Coronary artery (tissue), 2 donors: ENCODE data around the gene C5orf22.
A peak's percentile ranks its signal among the peaks of the same experiment; 100 is the strongest.

Source experiments
- DNase-seq: peaks from one replicate; pipeline ENCODE4 v3.0.0-alpha.2; 2017; ENCODE audit warnings: low spot score
- H3K27ac ChIP-seq, 2 donors: fragments of 200-600 bp; sonication (generic); one replicate each; pipeline ENCODE4 v1.5.1; 2016 to 2019
- H3K4me3 ChIP-seq: fragments of 200-600 bp; sonication (generic); 2 replicates; pipeline ENCODE4 v1.5.1; 2016; ENCODE audit warnings: mild to moderate bottlenecking, moderate library complexity
- CTCF ChIP-seq: fragments of 200-600 bp; sonication (generic); IDR thresholded peaks from one replicate; pipeline ENCODE4 v1.5.1; 2019; ENCODE audit warnings: antibody characterized with exemption

Gene C5orf22

DNA sequence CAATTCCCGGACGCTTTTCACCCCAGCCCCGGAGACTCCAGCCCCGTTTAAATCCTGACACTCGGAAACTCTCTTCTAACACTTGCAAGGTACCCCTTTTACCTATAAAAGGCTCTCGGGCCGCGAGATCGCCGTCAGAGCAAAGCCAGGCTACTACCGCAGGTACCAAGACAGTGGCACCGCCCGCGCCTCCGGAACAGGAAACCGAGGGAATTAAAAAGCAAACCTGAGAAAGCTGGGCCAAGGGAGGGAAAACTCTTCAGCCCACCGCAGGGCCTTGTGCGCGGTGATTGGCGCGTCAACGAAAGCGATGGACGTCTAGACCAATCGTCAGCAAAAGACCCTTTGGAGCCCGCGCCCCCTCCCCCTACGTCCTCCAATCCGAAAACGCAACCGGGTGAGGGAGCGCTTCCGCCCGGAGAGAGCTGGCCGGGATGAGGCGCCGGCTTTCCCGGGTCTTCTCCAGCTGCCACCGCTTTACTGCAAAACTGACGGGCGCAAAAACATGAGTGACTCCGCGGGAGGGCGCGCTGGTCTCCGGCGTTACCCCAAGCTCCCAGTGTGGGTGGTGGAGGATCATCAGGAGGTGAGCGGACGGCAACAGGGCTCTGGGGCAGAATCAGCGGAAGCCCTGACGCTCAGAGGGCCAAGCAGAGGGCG is at the start of gene C5orf22, which contains the start of gene DROSHA:
Gene C5orf22 (plus strand): TSS at position 414 of the 660 bp plus-strand sequence. CDS start 92 bp downstream, at position 506.
Gene DROSHA (minus strand): TSS at position 206 of the 660 bp plus-strand sequence. CDS start 3,034 bp downstream, outside the sequence.
- peak; percentile 95 for DNase-seq
- Histone ChIP-seq H3K4me3 (peak within 1 kb of the TSS; percentile 85), H3K27ac (peak within 1 kb of the TSS; percentile 21 to 80)
- TF ChIP-seq CTCF, result no peak

DNA sequence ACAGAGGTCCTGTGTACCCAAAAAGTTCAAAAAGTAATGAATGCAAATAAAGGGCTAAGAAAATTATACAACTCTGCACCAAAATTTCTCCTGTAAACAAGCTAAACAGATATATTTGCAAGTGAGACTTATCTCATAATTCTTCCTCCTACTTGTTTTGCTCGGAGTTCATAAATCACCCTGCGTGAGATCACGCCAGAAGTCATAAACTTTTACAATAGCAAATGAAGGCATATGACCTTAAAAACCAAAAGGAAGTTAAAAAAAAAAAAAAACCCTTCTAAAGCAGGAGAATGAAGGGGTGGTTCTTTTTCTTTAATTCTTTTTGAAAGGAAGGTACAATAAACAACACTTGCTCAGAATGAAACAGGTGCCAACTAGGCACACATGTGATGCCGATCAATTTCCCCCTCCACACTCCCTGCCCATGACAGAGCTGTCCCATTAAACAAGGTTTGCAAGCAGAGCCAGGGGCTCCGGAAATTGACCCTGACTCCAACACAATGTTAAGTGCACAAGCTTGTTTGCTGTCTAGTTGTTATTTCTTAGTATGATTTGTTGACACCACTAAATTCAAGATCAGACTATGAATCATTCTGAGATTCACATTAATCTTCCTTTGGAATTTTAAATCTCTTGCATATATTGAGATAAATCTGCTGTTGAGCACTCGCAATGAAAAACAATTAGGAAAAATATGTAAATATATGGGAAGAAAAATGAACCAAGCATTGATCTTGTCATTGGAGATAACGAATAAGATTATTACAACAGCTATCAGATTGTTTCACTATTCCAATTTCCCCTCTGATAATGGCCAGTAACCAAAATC is 46.5 kb upstream of the C5orf22 start:
- Histone ChIP-seq H3K27ac (no peak overlapping the region), H3K4me3 (no peak overlapping the region)
- no peak for TF ChIP-seq CTCF
- no peak for DNase-seq

DNA sequence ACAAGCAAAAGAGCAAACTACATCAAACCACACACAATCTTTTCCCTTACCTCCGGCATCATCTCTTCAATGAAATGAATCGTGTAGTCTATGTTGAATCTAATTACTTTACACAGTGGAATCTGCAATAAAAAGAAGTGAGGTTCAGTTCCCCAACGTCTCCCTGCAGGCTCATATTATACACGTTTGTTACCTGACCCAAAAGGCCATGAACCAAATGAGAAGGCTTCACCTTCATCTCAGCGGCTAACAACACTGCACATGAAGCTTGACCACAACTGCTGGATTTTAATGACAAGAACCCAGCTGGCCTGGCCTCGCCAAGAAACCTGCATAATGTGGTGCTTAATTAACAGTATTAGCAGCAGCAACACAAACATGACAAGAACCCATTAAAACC is 45.7 kb upstream of the C5orf22 start:
- Histone ChIP-seq H3K4me3 (no peak overlapping the region), H3K27ac (no peak overlapping the region)
- no peak for TF ChIP-seq CTCF
- DNase-seq, result no peak

DNA sequence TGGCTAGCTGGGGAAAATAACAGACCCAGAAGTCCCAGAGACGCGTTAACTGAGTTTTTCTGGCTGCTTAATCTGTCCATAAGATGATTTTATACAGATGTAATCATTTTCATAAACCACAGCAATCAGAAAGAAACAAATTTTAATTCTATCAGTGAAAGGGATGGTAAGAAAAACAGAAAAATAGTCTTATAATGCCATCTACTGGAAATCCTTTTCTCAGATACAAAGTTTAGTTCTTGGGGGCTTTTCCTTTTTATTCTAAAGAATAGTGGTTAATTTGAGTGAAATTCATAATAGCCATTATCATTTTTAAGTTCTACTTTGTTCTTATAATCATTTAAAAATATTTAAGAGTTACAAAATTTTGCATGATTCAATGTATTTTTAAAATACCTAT is 44.6 kb upstream of the C5orf22 start:
- no peak overlapping the region for H3K27ac ChIP-seq
- no peak for DNase-seq
- H3K4me3 ChIP-seq, result no peak overlapping the region
- TF ChIP-seq CTCF, result no peak

DNA sequence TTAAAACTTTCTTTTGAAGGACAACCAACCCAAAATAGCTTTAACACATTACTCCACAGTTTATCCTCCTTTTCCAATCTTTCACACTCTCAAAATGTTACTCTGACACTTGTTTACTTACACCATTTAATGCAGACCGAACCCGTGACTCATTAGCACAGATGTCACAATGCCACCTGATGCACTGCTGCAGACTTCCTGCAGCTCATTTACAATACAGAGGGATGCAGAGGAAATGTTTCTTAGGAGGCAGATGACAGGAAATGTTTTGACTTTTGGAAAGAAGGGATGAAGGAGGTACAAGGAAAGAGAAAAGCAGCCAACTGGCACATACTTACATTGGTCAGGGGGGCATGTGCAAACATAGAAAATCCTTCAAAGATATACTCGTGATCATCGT is 39.2 kb upstream of the C5orf22 start:
- H3K27ac ChIP-seq, result no peak overlapping the region
- no peak for DNase-seq
- TF ChIP-seq CTCF, result no peak
- H3K4me3 ChIP-seq, result no peak overlapping the region

- TF ChIP-seq CTCF, result no peak
- Histone ChIP-seq H3K27ac (no peak overlapping the region), H3K4me3 (no peak overlapping the region)
- DNase-seq, result no peak
Measured at GRCh38 chr5:31495336-31495735, 36.8 kb upstream of the C5orf22 start.
